GM13977 (cell line): Measurements from ENCODE around the gene BBS4.

Experiments used
- DNase-seq: peaks from one replicate; pipeline ENCODE4 v3.0.0; 2012; ENCODE audit warnings: low spot score
- in situ Hi-C: fragments of 300-500 bp; cut with MboI; formaldehyde crosslinking; loops from one replicate; pipeline ENCODE4 v1.12.0; 2022; ENCODE audit warnings: low sequenced_read_pairs, low pct_unique_long_range_greater_than_20kb, mixed read lengths, inconsistent platforms; ENCODE audit not compliant: unreplicated experiment
- TF ChIP-seq, protein P1 (sequence below): IDR thresholded peaks from 2 replicates; pipeline ENCODE4 v1.5.1; 2012; ENCODE audit warnings: mild to moderate bottlenecking, control low read depth; ENCODE audit not compliant: insufficient read depth; ENCODE audit errors: extremely low read depth, missing control alignments

Gene BBS4

DNA sequence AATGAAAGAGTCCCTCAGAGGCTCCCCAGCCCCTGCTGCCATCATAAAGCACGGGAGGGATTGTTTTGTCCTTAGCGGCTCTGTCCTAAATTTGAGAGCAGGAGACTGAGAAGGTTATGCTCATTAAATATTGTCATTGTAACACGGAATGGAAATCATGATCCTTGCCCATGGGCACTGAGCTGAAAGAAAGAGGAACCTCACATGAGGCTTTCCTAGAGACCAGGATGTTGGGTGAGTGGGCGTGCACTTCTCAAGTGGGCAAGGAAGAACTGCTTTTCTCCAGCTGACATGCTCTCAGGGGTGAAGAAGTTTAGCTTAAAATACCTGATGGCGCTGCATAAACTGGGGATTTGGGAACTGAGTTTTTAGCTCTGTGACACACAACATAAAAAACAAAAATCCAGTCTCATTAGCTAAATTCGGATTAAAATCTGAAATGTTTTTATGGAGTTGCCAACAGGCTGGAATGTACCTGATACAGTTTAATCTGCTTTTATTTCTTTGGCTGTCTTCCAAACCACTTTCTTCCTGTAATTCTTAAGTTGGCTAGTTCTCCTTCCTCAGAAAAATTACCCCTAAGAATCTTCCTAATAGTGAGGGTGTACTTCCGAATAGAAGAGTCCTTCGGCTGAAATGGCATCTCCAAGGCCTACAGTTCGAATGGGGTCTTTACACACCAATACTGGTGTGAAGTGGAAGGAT lies 65.9 kb downstream of the BBS4 start:
- in situ Hi-C loops, result no loop called here
- no peak for DNase-seq
- TF ChIP-seq, protein P1, sequence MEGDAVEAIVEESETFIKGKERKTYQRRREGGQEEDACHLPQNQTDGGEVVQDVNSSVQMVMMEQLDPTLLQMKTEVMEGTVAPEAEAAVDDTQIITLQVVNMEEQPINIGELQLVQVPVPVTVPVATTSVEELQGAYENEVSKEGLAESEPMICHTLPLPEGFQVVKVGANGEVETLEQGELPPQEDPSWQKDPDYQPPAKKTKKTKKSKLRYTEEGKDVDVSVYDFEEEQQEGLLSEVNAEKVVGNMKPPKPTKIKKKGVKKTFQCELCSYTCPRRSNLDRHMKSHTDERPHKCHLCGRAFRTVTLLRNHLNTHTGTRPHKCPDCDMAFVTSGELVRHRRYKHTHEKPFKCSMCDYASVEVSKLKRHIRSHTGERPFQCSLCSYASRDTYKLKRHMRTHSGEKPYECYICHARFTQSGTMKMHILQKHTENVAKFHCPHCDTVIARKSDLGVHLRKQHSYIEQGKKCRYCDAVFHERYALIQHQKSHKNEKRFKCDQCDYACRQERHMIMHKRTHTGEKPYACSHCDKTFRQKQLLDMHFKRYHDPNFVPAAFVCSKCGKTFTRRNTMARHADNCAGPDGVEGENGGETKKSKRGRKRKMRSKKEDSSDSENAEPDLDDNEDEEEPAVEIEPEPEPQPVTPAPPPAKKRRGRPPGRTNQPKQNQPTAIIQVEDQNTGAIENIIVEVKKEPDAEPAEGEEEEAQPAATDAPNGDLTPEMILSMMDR, result no peak

DNA sequence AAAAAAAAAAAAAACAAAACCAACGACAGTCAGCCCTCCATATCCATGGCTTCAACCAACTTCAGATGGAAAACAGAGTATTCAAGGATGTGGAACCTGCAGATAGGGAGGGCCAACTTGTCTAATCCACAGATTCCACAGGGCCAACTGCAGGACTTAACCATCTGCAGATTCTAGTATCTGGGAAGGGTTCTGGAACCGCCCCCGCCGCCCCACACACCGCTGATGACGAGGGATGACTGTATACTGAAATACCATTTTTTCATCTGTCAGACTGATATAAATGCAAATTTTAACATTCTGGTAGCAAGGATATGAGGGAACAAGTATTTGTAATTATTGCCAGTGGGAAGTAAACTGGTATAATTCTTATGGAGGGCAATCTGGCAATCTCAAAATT lies 68.1 kb downstream of the BBS4 start:
- no peak for DNase-seq
- TF ChIP-seq, protein P1, result no peak
- in situ Hi-C loops, result no loop called here

DNA sequence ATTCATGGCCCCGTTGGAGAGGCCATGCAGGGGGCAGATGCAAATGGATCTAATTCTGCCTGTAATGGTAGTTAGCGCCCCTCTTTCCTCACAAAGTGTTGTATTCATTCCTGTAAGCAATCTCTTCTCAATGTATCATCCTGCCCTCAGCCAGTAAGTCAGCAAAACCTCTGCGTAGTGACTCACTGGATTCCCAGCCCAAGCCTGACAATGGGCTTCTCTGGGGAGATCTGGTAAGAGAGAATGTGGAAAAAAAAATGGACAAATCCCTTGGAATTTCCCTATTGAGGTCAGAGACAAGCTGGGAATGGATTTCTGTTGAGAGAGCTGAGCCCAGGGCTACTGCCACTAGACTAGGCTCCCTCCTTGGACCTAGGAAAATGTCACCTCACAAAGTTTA lies 72.2 kb downstream of the BBS4 start:
- DNase-seq, result no peak

DNA sequence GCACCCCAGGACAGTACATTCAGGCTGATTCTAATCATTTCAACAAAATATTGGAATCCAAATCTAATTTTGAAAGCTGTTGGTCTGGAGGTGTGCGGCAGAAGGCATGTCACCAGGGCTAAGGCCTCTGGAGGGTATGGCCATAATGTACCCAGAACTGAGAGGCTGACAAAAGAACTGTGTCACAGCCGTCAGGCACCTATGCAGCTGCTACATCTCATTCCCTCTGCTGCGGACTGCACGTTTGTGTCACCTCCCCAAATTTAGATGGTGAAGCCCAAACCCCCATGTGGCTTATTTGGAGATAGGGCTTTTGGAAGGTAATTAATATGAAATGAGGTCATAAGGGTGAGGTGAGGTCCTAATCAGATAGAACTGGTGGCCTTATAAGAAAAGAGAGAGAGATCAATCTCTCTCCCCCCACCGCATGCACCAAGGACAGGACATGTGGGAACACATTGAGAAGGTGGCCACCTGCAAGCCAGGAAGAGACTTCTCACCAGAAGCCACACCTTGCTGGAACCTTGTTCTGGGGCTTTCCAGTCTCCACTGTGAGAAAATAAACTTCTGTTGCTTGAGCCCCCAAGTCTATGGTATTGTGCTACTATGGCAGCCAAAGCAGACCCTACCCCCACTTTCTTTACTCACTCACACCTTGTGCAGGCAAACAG lies 74.7 kb downstream of the BBS4 start:
- in situ Hi-C loops, result no loop called here
- TF ChIP-seq, protein P1, result no peak

More for the DNA sequence above, 72.2 kb downstream of the BBS4 start:
- TF ChIP-seq, protein P1, result no peak
- in situ Hi-C loops, result no loop called here

DNA sequence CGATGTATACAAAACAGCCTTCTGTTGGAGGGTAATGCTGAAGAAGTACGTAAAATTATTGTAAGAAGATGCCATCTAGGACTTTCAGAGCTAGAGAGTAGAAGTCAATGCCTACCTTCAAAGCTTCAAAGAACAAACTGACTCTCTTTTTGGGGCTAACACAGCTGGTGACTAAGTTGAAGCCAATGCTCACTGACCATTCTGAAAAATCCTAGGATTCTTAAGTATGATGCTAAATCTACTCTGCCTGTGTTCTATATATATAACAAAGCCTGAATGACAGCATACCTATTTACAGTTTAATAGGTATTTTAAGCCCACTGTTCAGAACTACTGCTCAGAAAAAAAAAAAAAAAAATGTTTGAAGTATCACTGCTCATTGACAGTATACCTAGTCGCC lies 78.6 kb downstream of the BBS4 start:
- DNase-seq, result no peak
- TF ChIP-seq, protein P1, result no peak
- in situ Hi-C loops, result no loop called here

More for the DNA sequence above, 74.7 kb downstream of the BBS4 start:
- no peak for DNase-seq

DNA sequence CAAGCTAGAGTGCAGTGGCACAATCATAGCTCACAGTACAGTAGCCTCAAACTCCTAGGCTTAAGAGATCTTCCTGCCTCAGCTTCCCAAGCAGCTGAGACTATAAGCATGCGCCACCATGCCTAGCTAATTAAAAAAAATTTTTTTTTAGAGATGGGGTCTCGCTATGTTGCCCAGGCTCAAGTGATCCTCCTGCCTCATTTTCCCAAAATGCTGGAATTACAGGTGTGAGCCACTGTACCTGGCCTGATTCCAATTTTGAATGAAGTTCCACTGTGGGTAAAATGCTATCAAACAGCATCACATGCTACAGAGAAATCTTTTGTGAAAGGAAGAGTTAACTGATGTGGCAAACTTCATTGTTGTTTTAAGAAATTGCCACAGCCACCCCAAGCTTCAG lies 80.0 kb downstream of the BBS4 start:
- in situ Hi-C loops, result no loop called here
- TF ChIP-seq, protein P1, result no peak
- DNase-seq, result no peak
